D341Med (cell line): Measurements from ENCODE around the gene ELMO1.

Experiments used
- DNase-seq: peaks from one replicate; pipeline ENCODE4 v3.0.0; 2012; ENCODE audit warnings: low spot score

Gene ELMO1

DNA sequence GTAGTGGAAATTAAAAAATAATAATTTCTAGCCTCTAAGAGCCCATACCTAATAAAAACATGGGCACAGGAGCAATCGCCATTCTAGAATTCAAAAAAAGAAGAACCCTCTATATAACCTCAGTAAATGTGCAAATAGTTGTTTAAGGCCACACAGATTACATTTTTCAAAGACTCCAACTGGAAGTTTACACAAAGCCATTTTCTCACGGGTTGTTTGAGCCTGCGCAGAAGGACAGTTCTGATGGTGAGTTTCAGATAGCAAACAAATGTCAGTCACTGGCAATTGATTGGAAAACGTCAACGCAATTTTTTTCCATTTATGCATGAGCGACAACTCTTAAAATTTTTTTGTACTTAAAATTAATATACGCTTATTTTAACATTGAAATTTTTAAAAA is 23.0 kb upstream of the ELMO1 start:
- DNase-seq = no peak

DNA sequence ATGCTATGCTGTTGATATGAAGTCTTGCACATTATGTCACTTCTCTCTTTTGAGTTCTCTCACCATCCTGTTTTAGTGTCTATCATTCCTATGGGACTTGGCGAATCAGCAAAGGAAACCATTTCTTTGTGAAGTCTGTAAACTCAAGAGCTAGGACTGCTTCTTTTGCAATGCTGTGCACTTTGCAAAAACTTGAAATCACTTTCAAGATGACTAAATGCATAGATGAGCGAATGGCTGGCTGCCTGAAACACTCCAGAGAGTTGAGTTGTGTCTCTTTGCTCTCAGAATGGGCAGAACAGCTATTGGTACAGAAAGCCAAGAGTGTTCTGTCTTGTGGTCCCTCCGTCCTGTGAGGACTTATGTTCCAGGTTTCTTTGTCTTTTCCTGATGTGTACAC is 18.3 kb upstream of the ELMO1 start:
- DNase-seq = no peak

DNA sequence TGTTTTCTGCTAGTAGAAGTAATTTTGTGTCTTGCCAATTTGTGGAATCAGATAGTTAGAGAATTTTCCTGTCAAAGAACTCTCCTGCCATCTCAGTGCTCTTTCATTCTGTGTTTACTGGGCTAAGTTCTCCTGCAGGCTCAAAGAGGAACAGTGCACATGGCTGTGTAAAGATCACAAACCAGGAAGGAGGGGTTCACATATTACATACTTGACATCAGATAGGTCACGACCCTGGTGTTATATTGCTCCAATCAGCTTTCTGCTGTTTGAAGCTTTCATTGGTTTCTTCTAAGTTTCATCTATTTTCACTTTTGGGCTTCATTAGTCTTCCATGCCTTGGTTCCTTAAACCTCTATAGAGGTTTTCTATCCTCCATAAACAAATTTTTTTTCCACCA is 13.5 kb upstream of the ELMO1 start:
- DNase-seq = no peak

DNA sequence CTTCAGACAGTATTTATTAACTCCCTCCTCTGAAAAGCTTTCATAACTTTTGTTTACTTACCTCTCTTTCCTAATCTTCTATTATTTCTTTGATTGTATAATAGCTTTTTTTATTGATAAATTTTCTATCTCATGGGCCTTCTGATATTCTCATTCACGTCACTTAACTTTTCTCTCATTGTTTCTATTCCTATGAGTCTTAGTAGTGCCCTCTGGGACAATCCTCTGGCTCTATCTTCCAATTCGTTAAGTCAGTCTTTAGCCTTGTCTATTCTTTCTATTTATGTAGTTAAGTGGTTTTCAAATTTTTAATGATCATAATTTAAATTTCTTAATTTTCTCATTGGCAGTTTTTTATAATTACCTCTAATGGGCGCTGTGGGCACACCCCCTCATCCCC is 6.4 kb upstream of the ELMO1 start:
- DNase-seq = no peak

DNA sequence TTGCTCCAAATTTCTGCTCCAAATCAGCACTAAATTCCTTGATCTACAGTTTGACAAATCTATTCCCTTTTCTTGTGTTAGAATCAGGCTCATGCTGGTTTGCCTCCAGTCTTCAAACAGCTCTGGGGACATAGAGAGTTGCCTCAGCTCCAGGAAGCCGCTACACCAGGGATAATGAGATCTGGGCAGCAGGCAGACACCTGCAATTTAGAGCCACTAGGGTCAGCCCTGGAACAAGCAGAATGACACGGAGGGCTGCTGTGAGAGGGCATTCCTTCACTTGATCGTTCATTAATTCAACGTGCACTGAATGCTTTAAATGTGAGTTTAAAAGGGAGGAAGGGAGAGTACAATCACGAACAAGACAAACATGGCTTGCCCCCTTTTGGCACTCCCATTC is 3.7 kb upstream of the ELMO1 start:
- no peak for DNase-seq

DNA sequence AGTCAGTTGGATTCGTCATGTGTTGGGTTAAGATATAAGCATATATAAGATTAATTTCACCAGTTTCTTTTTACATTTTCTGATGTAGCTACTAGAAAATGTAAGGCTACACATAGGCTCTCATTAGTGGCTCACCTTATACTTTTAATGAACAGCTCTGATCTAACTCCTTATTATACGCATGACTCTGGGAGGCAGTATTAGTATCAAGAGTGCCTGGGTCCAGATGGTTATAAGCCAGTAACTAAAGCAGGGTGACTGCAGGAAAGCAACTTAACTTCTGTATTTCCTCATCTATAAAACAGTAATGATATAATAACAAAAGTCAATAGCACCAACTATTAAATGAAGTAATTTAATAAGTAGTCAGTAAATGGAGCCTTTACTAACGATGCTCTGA is 1.4 kb upstream of the ELMO1 start:
- DNase-seq = no peak

DNA sequence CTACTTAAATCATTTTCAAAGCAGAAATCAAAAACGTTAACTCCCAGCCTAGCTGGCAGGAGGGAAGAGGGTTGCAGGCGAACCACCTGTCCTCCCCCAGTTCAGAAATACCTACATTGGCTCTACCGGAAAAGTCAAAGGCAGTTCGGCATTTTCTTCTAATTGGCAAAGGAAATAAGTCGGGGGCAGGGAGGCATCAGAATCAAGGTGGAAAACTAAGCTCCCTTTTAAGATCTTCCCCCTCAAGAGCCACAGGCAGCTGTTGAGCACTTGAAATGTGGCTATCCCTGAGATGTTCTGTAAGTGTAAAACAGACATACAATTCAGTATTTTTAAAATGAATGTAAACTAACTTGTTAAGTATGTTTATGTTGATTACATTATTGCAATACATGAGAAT is 957 bp upstream of the ELMO1 start:
- no peak for DNase-seq

DNA sequence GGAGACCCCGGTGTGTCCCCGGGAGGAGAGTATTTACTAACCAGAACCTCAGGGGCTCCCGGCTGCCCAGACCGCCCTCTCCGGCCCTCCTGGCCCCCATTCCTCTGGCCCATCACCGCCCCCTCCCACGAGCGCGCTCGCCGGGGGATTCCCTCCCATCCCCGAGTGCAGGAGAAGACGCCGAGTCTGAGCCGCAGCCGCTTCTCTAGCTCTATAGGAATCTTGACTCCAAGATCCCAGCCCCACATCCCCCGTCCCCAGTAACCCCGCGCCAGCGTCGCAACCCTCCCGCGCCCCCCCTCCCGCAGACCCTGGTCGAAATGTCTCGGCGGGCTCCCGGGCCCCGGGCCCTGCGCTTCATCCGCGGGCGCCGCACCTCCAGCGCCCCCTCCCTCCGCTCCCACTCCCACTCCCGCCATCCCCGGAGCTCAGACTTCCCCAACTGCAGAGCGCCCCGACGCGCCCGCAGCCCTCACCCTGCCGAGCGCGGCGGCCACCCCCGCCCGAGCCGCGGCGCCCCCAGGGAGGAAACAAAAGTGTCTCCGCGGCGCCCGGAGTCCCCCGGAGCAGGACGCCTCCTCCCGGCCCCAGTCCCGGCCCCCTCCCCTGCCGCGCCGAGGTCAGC is 541 bp downstream of the ELMO1 start:
- peak; percentile 63 for DNase-seq

DNA sequence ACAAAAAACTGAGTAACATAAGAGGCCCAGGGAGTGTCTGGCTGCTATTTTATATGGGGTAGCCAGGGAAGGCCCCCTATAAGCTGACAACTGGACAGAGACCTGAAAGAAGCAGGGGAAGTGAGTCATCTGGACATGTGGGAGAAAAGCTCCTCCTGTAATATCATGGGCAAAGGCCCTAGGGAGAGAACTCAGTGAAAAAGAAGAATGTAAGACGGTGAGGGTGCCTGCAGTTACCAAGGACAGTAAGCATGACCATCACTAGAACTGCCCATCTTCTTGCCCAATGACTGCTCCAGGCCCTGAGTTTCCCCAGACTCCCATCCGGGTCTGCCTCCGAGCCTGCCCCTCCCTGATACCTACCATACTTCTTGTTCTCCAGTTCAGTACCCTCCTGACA is 2.3 kb downstream of the ELMO1 start:
- no peak for DNase-seq

DNA sequence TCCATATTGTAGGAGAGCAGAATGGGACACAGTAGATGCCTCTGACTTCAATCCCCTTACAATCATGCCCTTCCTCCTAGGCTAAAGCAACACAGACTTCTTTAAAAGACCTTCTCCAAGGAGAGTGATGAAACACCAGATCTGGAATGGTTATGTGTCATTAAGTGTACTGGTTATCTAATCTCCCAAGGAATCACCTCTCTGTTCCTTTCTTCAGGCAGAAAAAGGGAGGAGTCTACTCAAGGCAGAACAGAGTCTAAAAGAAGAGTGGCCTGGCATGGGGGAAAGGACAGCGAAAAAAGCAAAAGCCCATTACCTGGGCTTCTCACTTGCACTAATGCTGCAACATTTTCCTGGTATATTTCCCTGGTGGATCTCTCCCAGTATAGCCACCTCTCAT is 2.9 kb downstream of the ELMO1 start:
- no peak for DNase-seq

DNA sequence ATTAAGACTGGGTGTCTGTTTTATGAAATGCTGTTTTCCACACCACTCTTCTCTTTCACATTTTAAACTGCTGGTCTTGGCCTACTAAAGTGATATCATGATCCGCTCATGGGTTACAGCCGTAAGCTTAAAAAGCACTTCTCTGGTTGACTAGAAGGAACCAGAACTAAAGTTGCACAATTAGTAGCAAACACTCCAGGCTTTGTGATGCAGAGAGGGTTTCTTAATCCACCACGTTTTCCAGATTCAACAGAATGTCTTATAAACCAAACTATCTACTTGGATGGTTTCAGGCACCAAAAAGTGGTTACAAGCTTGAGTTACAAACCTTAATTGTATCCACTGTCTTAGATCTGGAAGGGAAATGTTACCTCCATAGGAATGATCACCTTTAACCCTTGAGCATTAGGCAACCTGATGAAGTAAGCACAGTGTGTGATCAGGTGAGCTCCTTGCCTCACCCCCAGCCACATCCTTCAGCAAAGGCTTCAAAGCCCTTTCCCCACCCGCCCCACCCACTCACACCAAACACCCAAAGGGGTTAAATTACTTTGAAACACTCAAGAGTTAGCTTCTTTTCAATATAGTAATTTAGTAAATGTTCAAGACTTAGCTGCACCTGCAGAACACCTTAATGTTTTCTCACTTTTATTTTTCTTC is 3.5 kb downstream of the ELMO1 start:
- no peak for DNase-seq

DNA sequence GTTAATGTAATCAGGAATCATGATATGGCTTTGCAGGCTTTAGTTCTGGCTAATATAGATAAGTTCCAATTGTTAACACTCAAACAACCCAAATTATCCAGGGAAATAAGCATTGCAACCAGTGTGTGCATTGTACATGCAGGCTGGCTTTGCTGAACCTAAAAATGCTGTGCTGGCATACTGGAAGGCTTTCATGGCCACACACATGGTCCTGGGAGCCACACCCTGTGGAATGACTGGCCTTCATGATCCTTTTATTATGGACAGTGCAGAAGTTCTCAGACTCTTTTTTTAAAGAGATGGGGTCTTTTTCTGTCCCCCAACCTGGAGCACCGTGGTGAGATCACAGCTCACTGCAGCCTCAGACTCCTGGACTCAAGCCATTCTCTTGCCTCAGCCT is 5.0 kb downstream of the ELMO1 start:
- DNase-seq = no peak

DNA sequence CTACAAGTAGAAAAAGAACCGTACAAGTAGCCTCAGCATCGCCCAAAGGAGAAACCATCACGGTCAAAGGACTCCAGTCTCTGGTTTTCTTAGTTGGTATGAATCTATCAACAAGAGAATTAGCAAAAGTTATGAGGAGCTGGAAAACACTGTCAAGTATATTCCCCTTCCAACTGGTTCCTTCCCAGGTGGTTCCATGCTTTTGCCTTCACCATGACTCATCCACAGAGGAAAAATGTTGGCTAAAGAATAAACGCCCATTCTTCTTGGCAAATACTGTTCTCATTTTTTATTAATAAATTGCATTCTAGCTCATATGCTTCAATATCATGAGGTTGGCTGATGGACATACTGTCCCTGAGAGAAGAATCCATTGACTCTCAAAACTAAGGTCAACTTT is 6.4 kb downstream of the ELMO1 start:
- DNase-seq = no peak

DNA sequence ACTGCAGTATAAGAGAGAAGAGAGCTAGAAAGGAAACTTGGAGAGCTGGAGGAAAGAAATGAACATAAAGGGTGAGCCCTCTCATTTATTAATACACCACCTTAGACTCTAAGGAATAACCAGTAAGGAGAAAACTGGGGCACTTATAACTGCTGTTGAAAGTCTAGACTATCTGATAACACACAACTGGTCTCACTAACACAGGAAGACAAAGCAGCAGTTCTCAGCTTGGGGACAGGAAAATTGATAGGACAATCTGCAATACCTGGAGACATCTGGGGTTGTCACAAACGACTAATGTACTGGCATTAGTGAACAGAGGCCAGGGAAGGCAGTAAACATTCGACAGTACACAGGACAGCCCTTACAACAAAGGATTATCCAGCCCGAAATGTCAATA is 6.8 kb downstream of the ELMO1 start:
- no peak for DNase-seq

DNA sequence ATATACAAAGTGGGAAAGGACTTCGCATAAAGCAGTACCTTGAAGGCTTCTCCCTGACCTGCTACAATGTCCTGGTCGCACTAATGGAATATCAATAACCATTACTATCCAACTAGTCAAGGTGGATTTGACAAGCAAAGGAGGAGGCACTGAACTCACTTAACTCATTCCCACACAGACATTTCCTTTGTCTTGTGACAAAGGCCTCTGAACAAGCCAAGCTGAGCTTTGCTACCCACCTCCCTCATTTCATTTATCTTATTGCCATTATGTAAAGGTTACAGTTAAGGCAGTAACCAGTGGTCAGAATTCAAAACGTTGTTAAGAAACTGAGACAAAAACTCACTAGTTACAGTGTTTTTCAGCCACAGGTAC is 7.3 kb downstream of the ELMO1 start:
- DNase-seq = no peak

DNA sequence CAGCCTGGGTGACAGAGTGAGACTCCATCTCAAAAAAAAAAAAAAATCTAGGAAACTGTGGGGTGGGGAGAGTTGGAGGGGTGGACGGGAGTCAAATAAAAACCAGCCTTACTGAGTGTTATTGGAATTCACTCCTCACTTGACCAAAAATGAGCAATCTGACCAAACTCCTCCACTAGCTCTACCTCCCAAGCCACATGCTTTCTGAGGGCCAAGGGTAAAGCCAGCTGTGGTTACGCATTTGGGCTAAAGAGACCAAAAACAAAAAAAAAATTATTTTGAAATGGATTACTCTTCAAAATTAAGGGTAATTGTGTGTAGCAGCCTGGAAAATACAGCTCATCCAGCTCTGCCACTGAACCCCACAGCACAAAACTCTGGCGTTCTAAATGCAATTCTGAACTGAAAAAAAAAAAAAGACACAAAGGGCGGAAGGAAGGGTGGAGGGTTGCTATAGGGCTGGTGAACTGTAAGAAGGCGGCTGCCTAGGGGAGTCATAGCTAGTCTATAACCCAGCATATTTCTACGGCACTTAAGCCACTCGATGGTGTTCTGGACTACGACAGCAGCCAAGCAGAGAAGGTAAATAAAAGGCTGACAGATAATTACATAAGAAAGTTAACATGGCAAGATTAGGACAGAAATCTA is 7.8 kb downstream of the ELMO1 start:
- DNase-seq = no peak

DNA sequence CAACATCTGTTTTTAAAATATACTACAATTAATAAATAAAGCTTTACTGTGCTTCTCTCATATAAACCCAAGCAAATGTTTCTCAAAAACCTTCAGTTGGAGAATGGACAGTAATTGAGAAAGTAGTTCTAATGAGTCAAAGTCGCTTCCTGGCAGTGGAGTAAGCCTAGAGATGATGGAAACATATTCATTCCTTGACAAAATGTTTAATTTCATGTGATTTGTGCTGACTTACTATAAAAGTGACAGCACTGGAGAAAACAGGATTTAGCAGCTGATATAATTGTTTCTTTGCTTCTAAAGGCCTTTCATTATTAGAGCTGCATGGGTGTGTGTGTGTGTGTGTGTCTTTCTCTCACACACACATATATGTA is 9.0 kb downstream of the ELMO1 start:
- no peak for DNase-seq

DNA sequence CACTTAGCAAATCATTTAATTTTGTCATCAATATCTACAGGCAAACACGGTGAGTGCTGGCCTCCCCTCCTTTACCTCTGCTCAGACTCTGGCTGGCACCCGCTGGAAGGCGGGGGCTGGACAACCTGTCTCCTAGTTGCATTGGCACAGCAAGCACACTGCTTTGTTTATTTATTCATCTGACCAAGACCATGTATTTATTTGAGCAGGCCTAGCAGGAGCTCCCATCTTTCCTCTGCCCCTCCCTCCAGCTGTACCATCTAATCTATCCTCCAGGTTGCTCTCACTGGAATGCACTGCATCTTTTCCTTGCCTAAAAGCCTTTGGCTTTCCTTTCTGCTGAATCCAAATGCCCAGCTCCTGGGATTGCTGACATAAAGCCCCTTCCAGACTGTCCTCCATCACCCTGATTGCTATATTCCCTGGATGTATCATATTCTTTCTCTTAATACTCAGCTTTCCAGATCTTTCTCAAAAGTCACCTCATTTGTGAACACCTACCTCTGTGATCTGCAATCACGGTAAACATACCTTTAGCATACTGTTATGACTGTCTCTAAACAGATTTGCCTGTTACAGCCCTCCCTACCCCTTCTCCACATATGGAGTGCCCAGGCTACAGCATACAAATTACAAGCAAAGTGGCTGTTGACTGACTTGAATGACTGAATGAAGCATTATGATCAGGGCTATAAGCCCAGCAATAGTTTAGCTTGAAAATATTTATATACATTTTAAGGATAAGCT is 9.6 kb downstream of the ELMO1 start:
- DNase-seq = no peak

DNA sequence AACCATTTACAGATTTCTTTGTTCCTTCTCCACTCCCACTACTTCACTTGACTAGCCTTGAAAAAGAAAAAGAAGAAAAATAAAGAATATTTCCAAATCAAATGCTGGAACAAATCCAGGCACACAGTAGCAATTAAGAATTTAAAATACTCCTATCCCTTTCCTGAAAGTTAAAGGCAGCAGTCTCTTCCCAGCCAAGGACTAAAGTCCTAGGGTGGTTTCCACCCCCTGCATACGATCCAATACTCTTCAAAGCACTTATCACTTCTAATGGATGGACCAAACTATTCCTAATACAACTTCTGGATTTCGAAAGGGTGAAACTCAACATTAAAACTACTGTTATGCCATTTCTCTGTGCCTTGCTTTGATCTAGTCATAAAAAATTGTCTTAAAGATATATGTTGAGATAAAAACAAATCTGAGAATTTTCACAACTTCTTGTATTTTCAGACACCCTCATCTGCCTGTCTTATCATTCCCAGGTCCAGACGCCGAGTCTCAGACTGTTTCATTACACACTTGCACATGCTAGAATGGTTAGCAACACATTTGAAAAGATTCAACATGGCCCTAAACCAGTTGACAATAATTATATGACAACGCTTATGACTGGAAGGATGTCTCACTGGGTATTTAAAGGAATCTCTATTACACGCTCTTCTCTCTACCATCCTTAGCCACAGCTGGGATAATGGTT is 13.4 kb downstream of the ELMO1 start:
- DNase-seq = no peak

DNA sequence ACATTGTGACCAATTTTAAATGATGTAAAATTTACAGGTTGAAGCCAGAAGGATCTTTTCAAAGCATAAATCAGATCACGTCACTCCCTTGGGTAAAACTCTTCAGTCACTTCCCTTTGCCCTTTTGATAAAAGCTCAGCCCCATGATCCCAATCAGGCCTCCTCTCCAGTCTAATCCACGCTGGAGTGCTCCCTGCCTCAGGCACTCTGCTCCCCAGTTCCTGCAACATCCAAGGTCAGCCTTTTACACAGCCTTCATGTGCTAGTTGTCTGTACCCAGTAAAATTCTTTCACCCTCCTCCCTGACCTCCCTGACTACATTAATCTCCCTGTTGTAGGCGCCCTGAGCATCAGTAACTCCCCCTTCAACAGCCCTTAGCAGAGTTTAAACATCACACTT is 14.1 kb downstream of the ELMO1 start:
- DNase-seq = no peak

DNA sequence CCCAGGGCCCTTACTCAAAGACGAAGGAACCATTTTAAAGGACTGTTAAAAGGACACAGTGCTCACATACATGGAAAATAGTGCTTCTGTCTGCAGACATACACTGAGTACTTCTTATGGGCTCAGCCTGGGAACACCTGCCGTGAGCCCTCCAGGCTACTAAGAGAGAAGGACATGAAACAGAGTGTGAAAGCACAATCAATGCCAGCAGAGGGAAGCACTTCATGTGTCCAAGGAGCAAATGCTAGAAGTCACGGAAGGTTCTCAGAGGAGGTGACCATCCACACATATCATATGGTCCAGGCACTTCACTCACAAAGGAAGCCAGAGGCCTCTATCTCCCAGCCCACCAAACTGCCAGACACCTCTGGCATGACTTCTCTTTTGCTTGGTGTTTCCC is 15.5 kb downstream of the ELMO1 start:
- DNase-seq = no peak

DNA sequence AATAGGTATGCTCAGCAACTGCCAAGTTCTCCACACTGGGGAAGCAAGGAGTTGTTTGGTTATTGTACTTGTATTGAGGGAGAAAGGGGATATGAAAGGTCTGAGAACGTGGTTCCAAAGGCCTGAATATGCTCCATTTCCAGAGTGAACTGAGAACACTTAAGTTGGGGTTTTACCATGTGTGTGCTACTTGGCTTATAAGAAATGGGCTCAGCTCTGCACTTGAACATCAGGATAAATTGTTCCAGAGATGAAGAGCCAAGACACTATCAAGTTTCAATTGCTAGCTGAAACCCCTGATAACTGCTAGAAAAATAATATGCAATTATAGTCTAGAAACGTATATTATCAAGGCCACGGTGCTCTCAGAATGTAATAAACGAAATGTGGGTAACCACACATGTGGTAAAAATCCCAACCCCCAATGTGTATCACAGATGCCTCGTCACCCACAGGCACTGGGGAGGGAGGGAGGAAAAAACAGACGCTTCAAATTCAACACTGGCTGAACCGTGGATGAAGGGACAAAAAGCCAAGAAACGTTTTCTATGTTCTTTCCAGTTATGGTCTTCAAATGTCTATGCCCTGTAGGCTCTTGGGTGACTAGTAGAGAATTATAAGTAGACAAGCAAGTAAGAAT is 16.3 kb downstream of the ELMO1 start:
- DNase-seq = no peak
